Activated T-cell treated with anti-CD3 and anti-CD28 coated beads for 1 hour (primary cell): ENCODE results near the gene CD300E.
"Not testable (repeated sequence)": the region's sequence is repeated elsewhere in the genome, so short reads cannot be mapped to it uniquely, and the experiment has no call there.

Experiments
- DNase-seq: peaks from one replicate; pipeline ENCODE4 v3.0.0-alpha.2; 2020; ENCODE audit warnings: low read depth

Gene CD300E

DNA sequence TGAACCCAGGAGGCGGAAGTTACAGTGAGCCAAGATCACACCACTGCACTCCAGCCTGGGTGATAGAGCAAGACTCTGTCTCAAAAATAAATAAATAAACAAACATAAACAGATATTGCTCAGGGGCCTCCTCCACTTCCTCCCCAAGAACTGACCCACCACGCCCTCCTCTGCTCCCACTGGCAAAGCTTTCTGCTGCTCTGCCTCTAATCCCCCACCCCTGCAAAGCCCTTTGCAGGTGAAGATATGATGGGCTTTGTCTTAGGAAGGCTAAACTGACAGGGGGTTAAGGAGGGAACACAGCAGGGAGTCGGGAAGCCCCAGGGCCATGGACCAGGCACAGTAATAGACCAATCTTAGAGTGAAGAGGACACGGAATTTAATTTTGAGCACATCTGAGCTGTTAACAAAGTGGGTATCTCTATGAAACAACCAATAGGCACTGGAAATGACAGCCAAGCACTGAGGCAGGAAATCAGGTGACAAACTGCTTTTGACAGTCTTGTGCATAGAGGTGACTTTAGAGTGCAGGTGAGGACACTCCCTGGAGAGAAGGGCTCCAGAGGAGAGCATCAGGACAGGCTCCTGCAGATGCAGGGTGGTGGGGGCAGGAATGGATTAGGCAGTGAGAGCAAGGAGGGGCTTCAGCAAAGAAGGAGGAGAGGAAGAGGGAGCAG is 25.1 kb downstream of the CD300E start:
- no peak for DNase-seq

DNA sequence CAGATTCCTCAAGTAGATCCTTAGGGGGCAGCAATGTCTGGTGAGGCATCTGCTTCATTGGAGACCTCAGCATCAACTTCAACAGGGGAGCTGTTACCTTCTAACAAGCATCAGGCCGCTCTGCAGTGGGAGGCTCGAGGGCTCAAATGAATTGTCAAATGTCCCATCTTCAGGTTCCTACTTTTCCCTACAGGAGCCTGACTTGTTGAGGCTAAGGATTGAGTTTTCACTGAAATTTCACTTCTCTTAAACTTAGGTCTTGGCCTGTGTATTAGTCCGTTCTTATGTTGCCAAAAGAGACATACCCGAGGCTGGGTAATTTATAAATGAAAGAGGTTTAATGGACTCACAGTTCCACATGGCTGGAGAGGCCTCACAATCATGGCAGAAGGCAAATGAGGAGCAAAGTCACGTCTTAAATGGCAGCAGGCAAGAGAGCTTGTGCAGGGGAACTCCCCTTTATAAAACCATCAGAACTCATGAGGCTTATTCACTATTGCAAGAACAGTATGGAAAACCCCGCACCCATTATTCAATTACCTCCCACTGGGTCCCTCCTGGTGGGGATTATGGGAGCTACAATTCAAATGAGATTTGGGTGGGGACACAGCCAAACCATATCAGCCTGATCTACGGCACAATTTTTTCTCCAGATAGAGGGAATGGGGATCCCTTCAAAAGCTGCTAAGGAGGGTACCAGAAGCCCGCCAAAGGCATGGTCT is 26.3 kb downstream of the CD300E start:
- DNase-seq, result no peak

DNA sequence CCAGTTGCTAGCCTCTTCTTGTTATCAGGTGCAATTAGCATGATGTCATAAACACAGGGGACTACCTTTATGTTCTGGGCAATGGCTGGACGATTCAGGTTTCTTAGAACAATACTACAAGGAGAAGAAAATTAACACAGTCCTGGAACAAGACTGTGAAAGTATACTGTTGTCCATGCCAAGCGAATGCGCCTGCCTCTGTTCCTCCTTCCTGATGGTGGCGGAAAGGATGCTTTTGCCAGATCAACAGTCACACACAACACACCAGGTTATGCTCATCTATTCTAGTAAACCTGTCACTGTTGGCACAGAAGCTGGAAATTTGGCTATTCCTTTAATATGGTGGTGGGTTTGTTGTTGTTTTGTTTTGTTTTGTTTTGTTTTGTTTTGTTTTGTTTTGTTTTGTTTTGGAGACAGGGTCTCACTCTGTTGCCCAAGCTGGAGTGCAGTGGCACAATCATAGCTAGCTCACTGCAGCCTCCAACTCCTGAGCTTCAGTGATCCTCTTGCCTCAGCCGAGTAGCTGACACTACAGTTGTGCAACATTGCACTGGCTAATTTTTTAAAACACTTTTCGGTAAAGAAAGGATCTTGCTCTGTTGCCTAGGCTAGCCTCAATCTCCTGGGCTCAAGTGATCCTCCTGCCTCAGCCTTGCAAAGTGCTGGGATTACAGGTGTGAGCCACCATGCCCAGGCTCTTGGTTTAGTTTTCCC is 28.3 kb downstream of the CD300E start:
- DNase-seq, result no peak

DNA sequence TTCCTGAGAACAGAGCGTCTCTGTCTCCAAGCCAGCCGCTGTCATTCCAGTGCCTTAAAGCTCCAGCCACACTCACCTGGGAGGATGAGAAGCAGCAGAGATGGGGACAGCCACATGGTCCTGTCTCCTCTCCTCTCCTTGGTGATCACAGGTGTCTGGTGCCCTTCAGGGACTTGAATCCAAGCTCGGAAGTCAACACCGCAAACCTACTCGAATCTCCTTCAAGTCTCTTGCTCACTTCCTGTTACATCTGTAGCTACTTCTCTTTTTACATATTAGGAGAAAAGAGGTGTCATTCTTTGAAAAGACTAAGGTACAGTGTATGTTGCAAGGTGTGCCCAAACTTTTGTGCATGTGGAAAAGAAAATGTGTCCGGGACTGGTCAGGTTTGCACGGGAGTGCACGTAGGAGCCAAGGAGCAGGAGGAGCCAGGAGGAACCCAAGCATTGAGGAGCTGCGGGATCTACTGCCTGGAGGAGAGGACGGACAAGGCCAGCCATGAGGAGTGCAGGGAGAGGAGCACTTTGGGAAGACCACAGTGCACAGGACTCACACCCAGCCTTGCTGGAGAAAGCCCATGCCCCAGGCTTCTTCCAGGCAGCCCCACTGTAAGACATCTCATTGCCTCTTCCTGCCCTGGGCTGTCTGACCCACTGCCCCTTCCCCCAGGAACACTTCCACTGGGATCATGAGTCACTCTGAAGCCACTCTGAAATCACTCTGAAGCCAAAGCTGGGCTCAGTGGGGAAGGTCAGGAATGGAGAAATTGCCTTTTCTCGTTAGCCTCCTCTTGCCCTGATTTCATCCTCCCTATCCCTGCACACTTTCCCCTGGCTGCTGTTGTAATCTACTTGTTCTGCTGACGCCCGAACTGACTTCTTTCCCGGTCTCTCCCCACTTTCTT is 31.2 kb downstream of the CD300E start, which contains the start of gene CD300LD:
Gene CD300LD, minus strand, starts transcription at position 197 of the 904 bp plus-strand sequence. Its CDS starts 81 bp downstream, at position 116.
- DNase-seq, result no peak

DNA sequence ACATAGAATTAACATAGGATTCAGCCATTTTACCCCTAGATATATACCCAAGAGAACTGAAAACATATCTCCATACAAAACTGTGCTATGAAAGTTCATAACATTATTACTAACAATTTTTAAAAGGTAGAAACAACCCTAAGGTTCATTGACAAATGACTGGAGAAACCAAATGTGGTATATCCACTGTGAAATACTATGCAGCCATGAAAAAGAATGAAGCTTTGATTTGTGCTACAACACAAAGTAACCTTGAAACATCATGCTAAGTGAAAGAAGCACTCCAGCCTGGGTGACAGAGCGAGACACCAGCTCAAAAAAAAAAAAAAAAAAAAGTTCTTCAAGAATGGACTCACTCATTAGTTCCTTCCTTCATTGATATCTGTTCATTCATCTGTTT is 32.0 kb downstream of the CD300E start:
- no peak for DNase-seq

DNA sequence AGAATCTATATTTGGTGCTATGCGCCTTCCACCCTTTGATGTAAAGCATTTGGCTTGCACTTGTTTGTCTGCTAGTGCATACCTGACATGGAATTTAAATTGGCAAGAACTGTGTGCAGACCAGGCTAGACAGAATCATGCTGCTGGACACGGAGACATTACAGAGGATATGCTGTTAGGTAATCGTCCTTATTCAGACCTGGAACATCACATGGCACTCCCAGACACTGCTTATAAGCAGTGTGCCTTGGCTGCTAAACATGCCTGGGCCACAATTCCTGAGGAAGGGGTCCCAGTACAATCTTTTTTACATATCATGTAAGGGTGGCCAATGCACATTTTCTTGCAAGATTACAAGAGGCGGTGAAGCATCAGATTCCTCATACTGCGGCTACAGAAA is 37.8 kb downstream of the CD300E start:
- DNase-seq, result no peak

DNA sequence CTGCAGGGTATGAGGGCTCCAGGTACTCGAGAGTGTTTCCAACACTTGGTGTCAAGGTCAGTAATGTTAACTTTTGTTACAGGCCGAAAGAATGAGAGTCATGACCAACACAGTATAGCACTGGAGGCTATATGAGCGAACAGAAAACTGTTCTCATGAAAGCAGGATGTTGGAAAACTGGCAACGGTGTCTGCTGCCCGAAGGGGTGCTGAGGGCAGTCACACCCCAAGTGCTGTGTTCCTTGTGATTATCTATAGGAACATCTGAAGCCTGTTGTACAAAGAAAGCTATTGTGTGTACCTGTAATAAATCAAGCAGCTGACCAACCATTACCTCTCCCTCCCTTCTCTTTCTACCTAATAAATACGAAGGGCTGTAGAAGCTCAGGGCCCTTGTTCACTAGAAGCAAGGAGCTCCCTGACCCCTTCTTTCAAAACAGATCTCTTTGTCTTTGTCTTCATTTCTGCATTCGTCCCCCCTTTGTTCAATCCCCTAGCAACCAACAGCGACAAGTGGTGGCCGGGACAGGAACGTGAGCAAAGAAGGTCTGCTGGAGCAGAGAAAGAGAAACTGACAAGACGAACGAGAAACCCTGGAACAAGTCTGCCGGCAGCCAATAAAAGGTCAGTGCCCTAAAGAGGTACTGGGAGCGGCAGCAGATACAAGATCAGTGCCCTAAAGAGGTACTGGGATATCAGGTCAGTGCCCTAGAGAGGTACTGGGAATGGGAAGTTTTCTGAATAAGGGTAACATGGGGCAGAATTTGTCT is 39.1 kb downstream of the CD300E start:
- DNase-seq, result no peak

DNA sequence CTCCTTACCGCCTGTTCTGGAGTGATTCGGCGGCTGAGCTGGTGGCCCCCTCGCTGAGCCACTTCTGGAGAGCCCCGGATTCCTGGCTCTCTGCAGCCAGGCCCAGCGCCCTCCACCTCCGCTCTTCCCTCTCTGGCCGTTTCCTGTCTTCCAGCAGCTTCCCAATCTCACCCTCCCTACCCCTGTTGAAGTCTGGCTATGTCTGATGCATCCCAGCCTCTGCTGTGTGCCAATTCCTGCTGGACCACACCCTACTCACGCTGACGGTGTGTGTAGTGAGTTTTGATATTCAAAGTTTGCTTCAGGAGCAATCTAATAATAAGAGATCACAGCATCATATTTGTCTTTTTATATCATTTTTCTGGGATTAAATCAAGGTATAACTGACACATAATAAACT is 40.9 kb downstream of the CD300E start:
- no peak for DNase-seq

DNA sequence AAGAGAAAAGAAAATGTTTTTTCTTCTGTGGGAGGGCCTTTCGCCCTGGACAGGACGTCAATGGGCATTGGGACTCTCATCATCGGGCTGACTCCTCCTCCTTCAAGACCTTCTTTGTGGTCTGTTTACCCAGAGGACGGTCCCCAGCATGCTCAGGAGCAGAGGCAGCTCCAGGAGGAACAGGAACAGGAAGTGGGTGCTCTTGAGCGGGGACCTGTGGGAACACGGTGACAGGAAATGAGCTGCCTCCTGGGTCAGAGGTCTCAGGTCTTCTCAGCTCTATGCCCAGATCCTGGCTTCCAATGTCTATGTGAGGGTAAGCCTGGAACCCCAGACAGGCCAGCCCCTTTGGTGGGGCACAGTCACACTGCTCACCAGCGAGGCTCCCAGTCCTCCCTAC is 43.6 kb downstream of the CD300E start:
- DNase-seq, result no peak

DNA sequence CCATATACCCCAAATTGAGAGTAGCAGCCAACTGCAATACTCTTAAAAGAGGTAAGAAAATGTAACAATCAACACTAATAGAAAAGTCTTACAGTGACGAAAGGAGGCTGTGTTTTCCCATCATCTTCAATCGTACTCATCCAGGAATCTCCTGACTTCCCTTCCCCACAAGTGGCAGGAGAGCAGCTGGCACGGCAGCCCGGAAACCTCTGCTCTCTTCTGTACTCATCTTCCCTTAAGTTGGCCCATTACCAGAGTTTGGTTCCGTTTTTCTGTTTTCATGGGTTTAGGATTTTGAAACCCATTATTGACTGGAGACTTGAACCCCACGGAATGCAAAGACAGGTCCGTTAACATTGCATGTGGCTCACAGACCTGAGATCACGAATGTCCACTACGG is 44.6 kb downstream of the CD300E start:
- DNase-seq, result no peak

DNA sequence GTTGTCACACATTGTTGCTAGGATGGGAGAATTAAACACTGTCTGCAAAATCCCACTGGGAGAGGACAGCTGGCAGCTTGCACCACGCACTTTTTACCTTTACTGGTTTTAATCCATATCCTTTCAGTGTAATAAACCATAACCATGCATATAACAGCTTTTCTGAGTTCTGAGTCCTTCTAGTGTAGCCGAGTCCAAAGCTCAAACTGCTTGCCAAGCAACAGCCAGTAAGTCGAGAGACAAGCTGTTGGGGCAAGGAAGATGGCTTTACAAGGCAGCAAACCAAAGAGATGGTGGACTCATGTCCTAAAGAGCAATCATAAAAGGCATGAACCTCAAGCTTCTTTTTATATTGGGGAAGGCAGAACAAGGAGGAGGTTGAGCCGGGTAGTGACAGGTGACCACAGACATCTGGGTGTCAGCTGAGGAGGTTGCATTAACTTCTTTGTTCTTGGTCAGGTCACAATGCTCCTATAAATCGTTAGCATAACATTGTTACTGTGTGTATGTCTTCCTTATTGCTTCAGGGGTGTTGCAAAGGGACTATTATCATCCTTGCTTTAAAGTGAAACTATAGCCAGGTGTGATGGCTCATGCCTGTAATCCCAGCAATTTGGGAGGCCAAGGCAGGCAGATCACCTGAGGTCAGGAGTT is 48.9 kb downstream of the CD300E start:
- DNase-seq, result no peak

DNA sequence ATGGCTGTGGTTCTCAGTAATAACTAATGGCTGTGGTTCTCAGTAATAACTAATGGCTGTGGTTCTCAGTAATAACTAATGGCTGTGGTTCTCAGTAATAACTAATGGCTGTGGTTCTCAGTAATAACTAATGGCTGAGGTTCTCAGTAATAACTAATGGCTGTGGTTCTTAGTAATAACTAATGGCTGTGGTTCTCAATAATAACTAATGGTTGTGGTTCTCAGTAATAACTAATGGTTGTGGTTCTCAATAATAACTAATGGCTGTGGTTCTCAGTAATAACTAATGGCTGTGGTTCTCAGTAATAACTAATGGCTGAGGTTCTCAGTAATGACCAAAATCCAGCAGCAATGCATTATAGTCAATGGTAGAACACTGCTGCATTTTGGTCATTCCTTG is 49.9 kb downstream of the CD300E start:
- not testable (repeated sequence) for DNase-seq

DNA sequence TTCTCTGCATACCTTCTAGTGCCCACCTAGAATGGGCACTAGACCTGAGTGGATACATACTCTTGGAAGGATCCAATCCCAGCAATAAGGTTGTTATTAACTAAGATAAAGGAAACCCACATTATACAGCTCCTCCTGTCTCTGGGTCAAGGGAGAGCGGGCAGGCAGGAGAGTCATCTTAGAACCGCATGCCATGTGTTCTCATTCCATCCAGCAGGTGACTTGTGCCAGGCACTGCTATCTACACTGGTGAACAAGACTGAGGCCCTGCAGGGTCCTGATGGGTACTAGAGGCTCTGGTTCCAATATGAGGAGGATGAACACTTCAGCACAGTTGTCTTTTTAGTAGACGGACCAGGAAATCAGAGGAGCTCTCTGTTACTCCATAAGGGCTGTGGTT is 50.4 kb downstream of the CD300E start:
- DNase-seq, result no peak

DNA sequence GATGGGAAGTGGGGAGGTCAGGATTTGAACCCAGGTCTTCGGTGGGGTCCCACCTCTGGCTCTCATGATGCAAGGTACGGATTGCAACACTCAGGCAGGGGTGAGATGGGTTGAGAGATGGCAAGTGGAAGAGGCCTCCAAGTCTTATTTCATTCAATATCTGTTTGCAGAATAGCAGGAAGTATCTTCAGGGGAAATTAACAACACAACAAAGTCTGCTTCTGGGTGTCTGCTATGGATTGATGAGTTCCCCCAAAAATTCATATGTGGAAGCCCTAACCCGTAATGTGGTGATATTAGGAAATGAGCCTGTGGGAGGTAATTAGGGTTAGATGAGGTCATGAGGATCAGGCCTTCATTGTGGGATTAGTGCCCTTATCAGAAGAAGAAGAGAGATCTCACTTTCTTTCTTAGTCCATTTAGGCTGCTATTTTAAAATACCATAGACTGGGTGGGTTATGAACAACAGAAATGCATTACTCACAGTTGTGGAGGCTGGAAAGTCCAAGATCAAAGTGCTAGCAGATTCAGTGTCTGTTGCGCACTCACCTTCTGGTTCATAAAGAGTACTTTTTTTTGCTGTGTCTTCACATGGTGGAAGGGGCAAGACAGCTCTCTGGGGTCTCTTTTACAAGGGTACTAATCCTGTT is 51.8 kb downstream of the CD300E start:
- DNase-seq, result no peak

DNA sequence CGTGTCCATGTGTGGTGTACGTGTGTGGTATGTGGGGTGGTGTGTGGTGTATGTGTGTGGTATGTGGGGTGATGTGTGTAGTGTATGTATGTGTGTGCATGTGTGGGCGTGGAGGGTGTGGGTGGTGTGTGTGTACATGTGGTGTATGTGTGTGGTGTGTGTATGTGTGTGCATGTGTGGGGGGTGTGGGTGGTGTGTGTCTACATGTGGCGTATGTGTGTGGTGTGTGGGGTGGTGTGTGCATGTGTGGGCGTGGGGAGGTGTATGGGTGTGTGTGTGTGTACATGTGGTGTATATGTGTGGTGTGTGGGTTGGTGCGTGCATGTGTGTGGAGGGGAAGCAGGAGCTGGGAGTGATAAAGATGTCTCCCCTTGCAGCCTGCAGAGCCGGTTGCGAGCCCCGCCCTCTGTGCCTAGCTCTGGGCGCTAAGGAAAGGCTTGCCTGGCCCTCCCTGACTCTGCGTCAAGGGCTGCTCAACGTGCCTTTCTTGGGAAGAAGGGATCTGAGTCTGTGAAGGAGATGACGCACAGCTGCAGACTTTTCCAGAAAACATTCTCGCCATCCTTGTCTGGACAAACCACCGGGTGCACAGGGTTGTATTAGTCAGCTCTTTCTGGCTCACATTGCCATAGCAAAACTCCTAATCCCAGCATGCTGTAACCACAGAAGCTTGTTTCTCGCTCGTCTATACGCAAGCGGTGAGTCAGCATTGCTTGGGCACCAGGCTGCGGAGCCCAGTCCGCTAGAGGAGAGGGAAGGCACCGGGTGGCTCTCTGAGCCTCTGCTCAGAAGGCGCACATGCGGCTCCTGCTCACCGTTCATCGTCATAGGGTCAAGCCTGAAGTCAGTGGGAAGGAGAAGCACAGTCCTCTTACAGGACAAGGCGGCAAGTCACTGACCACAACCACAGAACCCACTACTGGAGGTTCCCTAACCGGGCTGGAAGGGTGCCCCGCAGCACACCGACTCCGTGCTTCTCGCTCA is 54.2 kb downstream of the CD300E start:
- no peak for DNase-seq

DNA sequence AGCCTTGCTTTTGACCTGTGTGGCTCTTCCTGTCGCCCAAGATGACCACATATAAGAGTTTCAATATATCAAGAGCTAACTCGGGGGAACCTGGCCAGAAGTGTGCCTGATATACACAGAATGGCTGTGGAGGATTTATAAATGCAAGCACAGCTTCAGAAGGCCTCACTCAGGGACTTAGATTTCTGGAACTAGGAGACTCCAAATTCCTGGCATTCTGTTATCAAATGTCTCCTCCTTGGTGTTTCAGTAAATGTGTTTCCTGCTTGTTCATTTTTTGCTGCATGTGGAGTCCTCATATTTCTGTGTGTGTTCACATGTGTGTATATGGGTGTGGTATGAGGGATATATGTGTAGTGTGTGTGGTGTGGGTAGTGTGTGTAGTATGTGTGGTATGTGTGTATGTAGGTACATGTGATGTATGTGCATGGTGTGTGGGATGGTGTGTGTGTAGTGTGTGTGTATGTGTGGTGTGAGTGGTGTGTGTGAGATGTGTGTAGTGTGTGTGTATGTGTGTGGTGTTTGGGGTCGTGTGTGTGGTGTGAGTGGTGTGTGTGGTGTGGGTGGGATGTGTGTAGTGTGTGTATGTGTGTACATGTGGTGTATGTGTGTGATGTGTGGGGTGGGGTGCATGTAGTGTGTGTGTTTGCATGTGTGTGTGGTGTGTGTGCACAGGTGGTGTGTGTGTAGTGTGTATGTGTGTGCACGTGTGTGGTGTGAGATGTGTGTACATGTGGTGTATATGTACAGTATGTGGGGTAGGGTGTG is 55.2 kb downstream of the CD300E start:
- no peak for DNase-seq

DNA sequence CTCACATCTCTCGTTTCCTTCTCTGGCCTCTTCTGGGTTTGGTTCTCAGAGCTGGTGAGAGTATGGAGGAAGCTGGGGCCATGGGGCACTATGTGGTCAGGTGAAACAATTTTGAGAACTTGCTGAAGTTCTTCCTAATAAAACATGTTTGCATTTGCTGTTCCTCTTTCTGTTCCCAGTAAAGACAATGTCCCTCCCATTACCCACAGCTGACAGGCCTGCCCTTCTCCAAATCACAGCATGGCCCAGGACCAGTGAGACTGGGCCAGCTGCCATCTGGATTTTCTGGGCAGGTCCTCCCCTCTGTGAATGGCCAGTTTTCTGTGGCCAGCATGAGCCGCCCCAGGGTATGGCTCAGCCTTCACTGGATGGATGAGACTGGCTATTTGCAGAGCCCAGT is 56.1 kb downstream of the CD300E start, which contains the start of gene CD300H:
Gene CD300H, minus strand, starts transcription at position 113 of the 400 bp plus-strand sequence.
- DNase-seq, result no peak

DNA sequence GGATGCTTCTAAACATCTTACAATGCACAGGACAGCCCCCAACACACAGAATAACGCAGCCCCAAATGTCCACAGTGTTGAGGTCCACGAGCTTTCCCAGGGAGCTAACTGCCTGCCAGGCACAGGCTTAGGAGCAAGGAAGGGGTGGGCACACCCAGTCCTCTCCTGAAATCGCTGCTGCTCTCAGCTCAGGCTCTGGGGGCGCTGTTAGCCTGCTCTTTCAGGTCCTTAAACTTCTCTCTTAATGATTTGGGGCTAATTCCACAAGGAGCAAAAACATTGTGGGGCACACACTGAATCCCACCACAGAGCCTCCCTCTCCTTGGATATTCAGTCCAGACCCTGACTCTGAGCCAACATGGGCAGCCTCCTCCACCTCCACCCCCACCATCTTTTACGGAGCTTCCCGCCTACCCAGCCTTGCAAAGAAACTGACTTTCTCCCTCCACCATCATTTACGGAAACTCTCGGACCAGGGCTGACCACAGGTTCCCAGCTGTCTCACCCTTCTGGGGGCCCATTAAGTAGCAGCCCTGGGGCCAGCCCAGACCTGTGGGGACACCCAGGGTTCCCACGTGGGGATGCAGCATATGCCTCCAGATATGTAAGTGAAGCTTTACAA is 57.3 kb downstream of the CD300E start:
- DNase-seq, result peak; percentile 10
